ENCODE results near the gene SMAP1.

- TF ChIP-seq, protein P1, sequence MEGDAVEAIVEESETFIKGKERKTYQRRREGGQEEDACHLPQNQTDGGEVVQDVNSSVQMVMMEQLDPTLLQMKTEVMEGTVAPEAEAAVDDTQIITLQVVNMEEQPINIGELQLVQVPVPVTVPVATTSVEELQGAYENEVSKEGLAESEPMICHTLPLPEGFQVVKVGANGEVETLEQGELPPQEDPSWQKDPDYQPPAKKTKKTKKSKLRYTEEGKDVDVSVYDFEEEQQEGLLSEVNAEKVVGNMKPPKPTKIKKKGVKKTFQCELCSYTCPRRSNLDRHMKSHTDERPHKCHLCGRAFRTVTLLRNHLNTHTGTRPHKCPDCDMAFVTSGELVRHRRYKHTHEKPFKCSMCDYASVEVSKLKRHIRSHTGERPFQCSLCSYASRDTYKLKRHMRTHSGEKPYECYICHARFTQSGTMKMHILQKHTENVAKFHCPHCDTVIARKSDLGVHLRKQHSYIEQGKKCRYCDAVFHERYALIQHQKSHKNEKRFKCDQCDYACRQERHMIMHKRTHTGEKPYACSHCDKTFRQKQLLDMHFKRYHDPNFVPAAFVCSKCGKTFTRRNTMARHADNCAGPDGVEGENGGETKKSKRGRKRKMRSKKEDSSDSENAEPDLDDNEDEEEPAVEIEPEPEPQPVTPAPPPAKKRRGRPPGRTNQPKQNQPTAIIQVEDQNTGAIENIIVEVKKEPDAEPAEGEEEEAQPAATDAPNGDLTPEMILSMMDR (conservative IDR thresholded peaks at IDR 0.05): no peak
- TF ChIP-seq ZFX (IDR thresholded peaks at IDR 0.05): no peak
These were observed 9.1 kb downstream of the SMAP1 start for GRCh38 chr6:70676821-70677220.

Measured in C4-2B (cell line).